Measurements from ENCODE around the gene MAPK8IP3.

MAPK8IP3 gene

GRCh38 chr16:1781758-1782407 is 75.9 kb downstream of the MAPK8IP3 start:
- peak overlapping the region; percentile 93 for H3K27ac ChIP-seq
- no peak for TF ChIP-seq ZFX (IDR thresholded peaks at IDR 0.05; ENCODE audit: borderline replicate concordance)
- TF ChIP-seq, protein P1, sequence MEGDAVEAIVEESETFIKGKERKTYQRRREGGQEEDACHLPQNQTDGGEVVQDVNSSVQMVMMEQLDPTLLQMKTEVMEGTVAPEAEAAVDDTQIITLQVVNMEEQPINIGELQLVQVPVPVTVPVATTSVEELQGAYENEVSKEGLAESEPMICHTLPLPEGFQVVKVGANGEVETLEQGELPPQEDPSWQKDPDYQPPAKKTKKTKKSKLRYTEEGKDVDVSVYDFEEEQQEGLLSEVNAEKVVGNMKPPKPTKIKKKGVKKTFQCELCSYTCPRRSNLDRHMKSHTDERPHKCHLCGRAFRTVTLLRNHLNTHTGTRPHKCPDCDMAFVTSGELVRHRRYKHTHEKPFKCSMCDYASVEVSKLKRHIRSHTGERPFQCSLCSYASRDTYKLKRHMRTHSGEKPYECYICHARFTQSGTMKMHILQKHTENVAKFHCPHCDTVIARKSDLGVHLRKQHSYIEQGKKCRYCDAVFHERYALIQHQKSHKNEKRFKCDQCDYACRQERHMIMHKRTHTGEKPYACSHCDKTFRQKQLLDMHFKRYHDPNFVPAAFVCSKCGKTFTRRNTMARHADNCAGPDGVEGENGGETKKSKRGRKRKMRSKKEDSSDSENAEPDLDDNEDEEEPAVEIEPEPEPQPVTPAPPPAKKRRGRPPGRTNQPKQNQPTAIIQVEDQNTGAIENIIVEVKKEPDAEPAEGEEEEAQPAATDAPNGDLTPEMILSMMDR (IDR thresholded peaks at IDR 0.05), result no peak

DNA sequence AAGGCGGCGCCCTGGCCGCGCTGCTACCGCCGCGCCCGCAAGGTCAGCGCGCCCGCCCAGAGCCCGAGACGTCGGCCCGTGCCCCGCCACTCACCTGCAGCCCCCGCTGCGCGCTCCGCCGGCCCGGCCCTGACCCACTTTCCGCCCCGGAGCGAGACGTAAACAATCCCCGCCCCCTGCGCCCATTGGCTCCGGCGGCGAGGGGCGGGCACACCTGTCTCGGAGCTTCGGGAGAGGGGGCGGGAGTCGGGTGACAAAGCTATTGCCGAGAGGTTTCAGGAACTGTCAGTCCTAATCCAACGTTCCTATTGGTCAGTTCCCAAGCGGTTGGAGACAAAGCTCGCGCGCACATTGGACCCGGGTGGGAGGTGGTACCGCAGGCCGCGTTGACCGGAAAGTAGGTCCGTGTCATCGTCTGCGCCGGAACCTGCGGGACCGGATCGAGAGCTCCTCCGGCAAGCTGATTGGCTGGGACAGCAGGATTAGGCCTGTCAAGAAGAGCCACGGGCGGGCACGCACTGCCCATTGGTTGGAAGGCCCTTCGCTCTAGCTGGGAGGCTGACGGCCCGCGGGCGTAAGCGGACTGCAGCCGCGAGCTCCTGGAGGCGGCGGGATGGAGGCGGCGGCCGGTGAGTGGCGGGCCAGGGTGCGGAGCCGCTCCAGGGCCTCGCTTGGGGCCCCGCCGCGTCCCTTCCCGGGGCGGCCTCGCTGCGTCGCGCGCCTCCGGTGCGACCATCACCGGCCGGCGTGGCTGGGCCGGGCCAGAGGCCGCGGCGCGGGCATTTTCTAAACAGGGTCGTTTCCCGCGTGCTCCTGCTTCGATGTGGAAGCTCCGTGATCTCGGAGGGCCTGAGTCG is 76.6 kb downstream of the MAPK8IP3 start, which contains the start of the genes NUBP2 and SPSB3:
Gene NUBP2 (plus strand): TSS at position 553 of the 857 bp plus-strand sequence. CDS start 61 bp downstream, at position 614.
Gene SPSB3 (minus strand): TSS at position 164 of the 857 bp plus-strand sequence. CDS start 1,088 bp downstream, outside the sequence.
- H3K27ac ChIP-seq, result peak within 1 kb of the TSS; percentile 93
- TF ChIP-seq ZFX (IDR thresholded peaks at IDR 0.05; ENCODE audit: borderline replicate concordance), result no peak
- TF ChIP-seq, protein P1 (IDR thresholded peaks at IDR 0.05), result no peak

GRCh38 chr16:1784977-1785845 is 79.2 kb downstream of the MAPK8IP3 start:
- no peak overlapping the region for H3K27ac ChIP-seq
- no peak for TF ChIP-seq ZFX (IDR thresholded peaks at IDR 0.05; ENCODE audit: borderline replicate concordance)
- TF ChIP-seq, protein P1 (IDR thresholded peaks at IDR 0.05), result no peak

GRCh38 chr16:1785846-1786170 is 79.8 kb downstream of the MAPK8IP3 start:
- TF ChIP-seq, protein P1 (IDR thresholded peaks at IDR 0.05), result no peak
- no peak for TF ChIP-seq ZFX (IDR thresholded peaks at IDR 0.05; ENCODE audit: borderline replicate concordance)
- no peak overlapping the region for H3K27ac ChIP-seq

- no peak overlapping the region for H3K27ac ChIP-seq
- TF ChIP-seq, protein P1 (IDR thresholded peaks at IDR 0.05), result 0 out of 2 replicates have a peak, but pooled peaks have one; percentile 9
- TF ChIP-seq ZFX (IDR thresholded peaks at IDR 0.05; ENCODE audit: borderline replicate concordance), result no peak
Measured at GRCh38 chr16:1786242-1787055, 80.5 kb downstream of the MAPK8IP3 start.

DNA sequence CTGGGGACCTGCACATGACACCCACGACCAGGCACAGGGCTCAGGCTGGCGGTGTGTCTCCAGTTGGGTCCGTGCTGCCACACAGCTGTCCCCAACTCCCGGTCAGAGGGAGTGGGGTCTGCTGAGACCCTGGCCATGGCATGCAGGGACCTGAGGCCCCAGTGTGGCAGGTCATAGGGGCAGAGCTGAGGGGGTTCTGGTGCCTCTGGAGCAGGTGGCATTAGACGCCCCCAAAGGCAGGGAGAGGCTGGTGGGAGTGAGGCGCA is 81.0 kb downstream of the MAPK8IP3 start:
- TF ChIP-seq, protein P1 (IDR thresholded peaks at IDR 0.05), result no peak
- TF ChIP-seq ZFX (IDR thresholded peaks at IDR 0.05; ENCODE audit: borderline replicate concordance), result no peak

More for the DNA sequence above, 81.0 kb downstream of the MAPK8IP3 start:
- no peak overlapping the region for H3K27ac ChIP-seq

Measured in 22Rv1 (cell line).